K562 (cell line): ENCODE measurements around the gene LYPLA2. TPM values are rescaled to one million over a fixed set of nuclear protein-coding genes. Genes with fewer than 3 reads are reported as not detected.

Experiments
- ARNT ChIP-seq, 2 experiments: fragments of 450-650 bp; IDR thresholded peaks; 2 replicates each; pipeline ENCODE4 v1.6.1; 2016; ENCODE audit warnings: mild to moderate bottlenecking in 1 of 2
- ATF1 ChIP-seq, 2 experiments: fragments of 450-650 bp in 1 of 2; IDR thresholded peaks; 2 replicates each; pipeline ENCODE4 v1.6.1; 2016; ENCODE audit warnings: missing compliant biosample characterization in 1 of 2, missing genetic modification characterization in 1 of 2
- BHLHE40 ChIP-seq: IDR thresholded peaks from 2 replicates; pipeline ENCODE4 v1.6.1; 2011; ENCODE audit warnings: low read length, improper control_type of control experiment
- E2F5 ChIP-seq: sonication (generic); formaldehyde crosslinking; IDR thresholded peaks from 2 replicates; pipeline ENCODE4 v1.8.0; 2022; ENCODE audit warnings: mild to moderate bottlenecking, missing genetic modification reagents
- HMG20B ChIP-seq: fragments of 250-450 bp; sonication (Bioruptor Pico); IDR thresholded peaks from 2 replicates; pipeline ENCODE4 v1.5.0; 2021; ENCODE audit warnings: mild to moderate bottlenecking
- MLLT1 ChIP-seq, 2 experiments: fragments of 450-650 bp; IDR thresholded peaks; 2 replicates each; pipeline ENCODE4 v1.6.1; 2016
- SIRT6 ChIP-seq: IDR thresholded peaks from one replicate; pipeline ENCODE4 v1.6.1; 2012; ENCODE audit warnings: low read depth, mild to moderate bottlenecking, control low read depth, inconsistent platforms, low read length, moderate library complexity
- SMARCC2 ChIP-seq: fragments of 450-650 bp; IDR thresholded peaks from 2 replicates; pipeline ENCODE4 v1.6.1; 2017; ENCODE audit warnings: antibody characterized with exemption, moderate library complexity, mild to moderate bottlenecking, low read depth
- SRSF7 ChIP-seq: fragments of 200-400 bp; formaldehyde crosslinking; optimal IDR thresholded peaks from 2 replicates; pipeline ENCODE3; 2017; ENCODE audit warnings: mild to moderate bottlenecking, low read depth, low read length
- TAF7 ChIP-seq: fragments of 450-650 bp; IDR thresholded peaks from 2 replicates; pipeline ENCODE4 v1.6.1; 2016; ENCODE audit warnings: missing genetic modification characterization, missing compliant biosample characterization
- XRCC4 ChIP-seq: IDR thresholded peaks from one replicate; pipeline ENCODE4 v1.6.1; 2011; ENCODE audit not compliant: insufficient read depth, insufficient read length; ENCODE audit errors: extremely low read depth
- XRCC5 ChIP-seq: fragments of 200-400 bp; formaldehyde crosslinking; IDR thresholded peaks from 2 replicates; pipeline ENCODE4 v1.6.1; 2017; ENCODE audit warnings: low read depth, mild to moderate bottlenecking, low read length
- ZNF146 ChIP-seq: IDR thresholded peaks from one replicate; pipeline ENCODE4 v1.6.1; 2018; ENCODE audit warnings: missing compliant biosample characterization; ENCODE audit not compliant: unreplicated experiment
- ZNF175 ChIP-seq: fragments of 200-800 bp; sonication (Bioruptor generic); IDR thresholded peaks from 2 replicates; pipeline ENCODE4 v1.6.1; 2016; ENCODE audit warnings: low read depth, mild to moderate bottlenecking, missing genetic modification characterization, missing compliant biosample characterization
- ZNF316 ChIP-seq: fragments of 450-650 bp; IDR thresholded peaks from 2 replicates; pipeline ENCODE4 v1.6.1; 2016
- ZNF785 ChIP-seq: fragments of 250-450 bp; sonication (Bioruptor Pico); IDR thresholded peaks from 2 replicates; pipeline ENCODE4 v1.4.0; 2020; ENCODE audit warnings: mild to moderate bottlenecking
- polyA plus RNA-seq, 8 experiments: library from polyadenylated mRNA; depleted of rRNA in 4 of 8; stranded (reverse) in 5 of 8; unstranded in 3 of 8; fragments of >200 nt; fragmentation: Nextera tagmentation in 2 of 8; fragmentation: Illumina TruSeq in 1 of 8; extraction: Ambion mirVana in 2 of 8; extraction: Trizol in 1 of 8; gene quantifications; 2 replicates each; pipeline versions ENCODE4 v1.2.1 to v1.2.3, GENCODE V29; 2011 to 2014; ENCODE audit warnings: inconsistent platforms in 1 of 8, missing spikeins in 1 of 8
- total RNA-seq, 7 experiments: library from RNA; depleted of rRNA in 6 of 7; stranded (reverse); fragments of >200 nt in 6 of 7; fragmentation: Illumina TruSeq in 2 of 7; extraction: Trizol in 2 of 7; gene quantifications; 2 replicates each; pipeline versions ENCODE4 v1.2.1 to v1.2.3, GENCODE V29; 2011 to 2021; ENCODE audit warnings: low replicate concordance in 1 of 7
- TF ChIP-seq, protein P1 (sequence below), 2 experiments: fragments of 450-650 bp in 1 of 2; IDR thresholded peaks; 2 replicates each; pipeline ENCODE4 v1.6.1; 2011 to 2017; ENCODE audit warnings: low read depth in 2 of 2, antibody characterized with exemption in 1 of 2, borderline replicate concordance in 1 of 2, low read length in 1 of 2, mild to moderate bottlenecking in 1 of 2, mixed read lengths in 1 of 2; ENCODE audit not compliant: control insufficient read depth in 1 of 2
- TF ChIP-seq, protein P2 (sequence below): sonication (generic); formaldehyde crosslinking; IDR thresholded peaks from 2 replicates; pipeline ENCODE4 v1.8.1; 2023; ENCODE audit warnings: mild to moderate bottlenecking, missing genetic modification reagents
- TF ChIP-seq, protein P3 (sequence below): fragments of 450-650 bp; IDR thresholded peaks from 2 replicates; pipeline ENCODE4 v1.7.0; 2016; ENCODE audit warnings: borderline replicate concordance

LYPLA2 gene
- total and polyA plus RNA-seq, 9 of the 15 experiments (the other 6 are each of a cell fraction or from before 2014, with no cell fraction given): 3.9 to 128 (median 60.1) TPM

GRCh38 chr1:23790696-23791515 is at the start of gene LYPLA2 (continued):
- TF ChIP-seq MLLT1 (IDR thresholded peaks at IDR 0.05): no peak
- TF ChIP-seq HMG20B (CRISPR knock-in tag): 0 out of 2 replicates have a peak, but pooled peaks have one; percentile 10
- TF ChIP-seq TAF7 (tag): no peak
- TF ChIP-seq ZNF146: no peak
- no peak for TF ChIP-seq SRSF7
- TF ChIP-seq SMARCC2: no peak
- TF ChIP-seq E2F5 (CRISPR knock-in tag): no peak
- no peak; the same call in 1 of the 2 replicates for TF ChIP-seq ZNF175 (CRISPR knock-in tag)
- TF ChIP-seq, protein P1, sequence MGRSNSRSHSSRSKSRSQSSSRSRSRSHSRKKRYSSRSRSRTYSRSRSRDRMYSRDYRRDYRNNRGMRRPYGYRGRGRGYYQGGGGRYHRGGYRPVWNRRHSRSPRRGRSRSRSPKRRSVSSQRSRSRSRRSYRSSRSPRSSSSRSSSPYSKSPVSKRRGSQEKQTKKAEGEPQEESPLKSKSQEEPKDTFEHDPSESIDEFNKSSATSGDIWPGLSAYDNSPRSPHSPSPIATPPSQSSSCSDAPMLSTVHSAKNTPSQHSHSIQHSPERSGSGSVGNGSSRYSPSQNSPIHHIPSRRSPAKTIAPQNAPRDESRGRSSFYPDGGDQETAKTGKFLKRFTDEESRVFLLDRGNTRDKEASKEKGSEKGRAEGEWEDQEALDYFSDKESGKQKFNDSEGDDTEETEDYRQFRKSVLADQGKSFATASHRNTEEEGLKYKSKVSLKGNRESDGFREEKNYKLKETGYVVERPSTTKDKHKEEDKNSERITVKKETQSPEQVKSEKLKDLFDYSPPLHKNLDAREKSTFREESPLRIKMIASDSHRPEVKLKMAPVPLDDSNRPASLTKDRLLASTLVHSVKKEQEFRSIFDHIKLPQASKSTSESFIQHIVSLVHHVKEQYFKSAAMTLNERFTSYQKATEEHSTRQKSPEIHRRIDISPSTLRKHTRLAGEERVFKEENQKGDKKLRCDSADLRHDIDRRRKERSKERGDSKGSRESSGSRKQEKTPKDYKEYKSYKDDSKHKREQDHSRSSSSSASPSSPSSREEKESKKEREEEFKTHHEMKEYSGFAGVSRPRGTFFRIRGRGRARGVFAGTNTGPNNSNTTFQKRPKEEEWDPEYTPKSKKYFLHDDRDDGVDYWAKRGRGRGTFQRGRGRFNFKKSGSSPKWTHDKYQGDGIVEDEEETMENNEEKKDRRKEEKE (IDR thresholded peaks at IDR 0.05; ENCODE audit: borderline replicate concordance in 1 of 2, control insufficient read depth in 1 of 2, low read depth in 2 of 2, low read length in 1 of 2): 0 out of 4 replicates have a peak, but pooled peaks of 1 of the 2 experiments have one; percentile 58
- TF ChIP-seq XRCC4: no peak
- 0 out of 2 replicates have a peak, but pooled peaks have one; percentile 14 for TF ChIP-seq XRCC5
- TF ChIP-seq BHLHE40: no peak
- no peak for TF ChIP-seq ATF1 (CRISPR knock-in tag; IDR thresholded peaks at IDR 0.05)
- peak; percentile 53 for TF ChIP-seq ATF1 (tag; IDR thresholded peaks at IDR 0.05)
- TF ChIP-seq, protein P2, sequence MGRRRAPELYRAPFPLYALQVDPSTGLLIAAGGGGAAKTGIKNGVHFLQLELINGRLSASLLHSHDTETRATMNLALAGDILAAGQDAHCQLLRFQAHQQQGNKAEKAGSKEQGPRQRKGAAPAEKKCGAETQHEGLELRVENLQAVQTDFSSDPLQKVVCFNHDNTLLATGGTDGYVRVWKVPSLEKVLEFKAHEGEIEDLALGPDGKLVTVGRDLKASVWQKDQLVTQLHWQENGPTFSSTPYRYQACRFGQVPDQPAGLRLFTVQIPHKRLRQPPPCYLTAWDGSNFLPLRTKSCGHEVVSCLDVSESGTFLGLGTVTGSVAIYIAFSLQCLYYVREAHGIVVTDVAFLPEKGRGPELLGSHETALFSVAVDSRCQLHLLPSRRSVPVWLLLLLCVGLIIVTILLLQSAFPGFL: no peak
- TF ChIP-seq, protein P3, sequence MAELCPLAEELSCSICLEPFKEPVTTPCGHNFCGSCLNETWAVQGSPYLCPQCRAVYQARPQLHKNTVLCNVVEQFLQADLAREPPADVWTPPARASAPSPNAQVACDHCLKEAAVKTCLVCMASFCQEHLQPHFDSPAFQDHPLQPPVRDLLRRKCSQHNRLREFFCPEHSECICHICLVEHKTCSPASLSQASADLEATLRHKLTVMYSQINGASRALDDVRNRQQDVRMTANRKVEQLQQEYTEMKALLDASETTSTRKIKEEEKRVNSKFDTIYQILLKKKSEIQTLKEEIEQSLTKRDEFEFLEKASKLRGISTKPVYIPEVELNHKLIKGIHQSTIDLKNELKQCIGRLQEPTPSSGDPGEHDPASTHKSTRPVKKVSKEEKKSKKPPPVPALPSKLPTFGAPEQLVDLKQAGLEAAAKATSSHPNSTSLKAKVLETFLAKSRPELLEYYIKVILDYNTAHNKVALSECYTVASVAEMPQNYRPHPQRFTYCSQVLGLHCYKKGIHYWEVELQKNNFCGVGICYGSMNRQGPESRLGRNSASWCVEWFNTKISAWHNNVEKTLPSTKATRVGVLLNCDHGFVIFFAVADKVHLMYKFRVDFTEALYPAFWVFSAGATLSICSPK: peak; percentile 28; the same call in 1 of the 2 replicates
- TF ChIP-seq ARNT (IDR thresholded peaks at IDR 0.05): no peak
- TF ChIP-seq ZNF785 (CRISPR knock-in tag): no peak
- no peak for TF ChIP-seq SIRT6
- no peak for TF ChIP-seq ZNF316
